ENCODE data around the gene ERGIC3. TPM values are rescaled to one million over a fixed set of nuclear protein-coding genes. Genes with fewer than 3 reads are reported as not detected.

The ERGIC3 gene
- total RNA-seq (167 and 191 TPM in 2 replicates), polyA plus RNA-seq (178 and 254 TPM in 2 replicates), polyA minus RNA-seq (128 and 129 TPM in 2 replicates)
- 159 TPM for total RNA-seq (2013)

GRCh38 chr20:35541783-35542662 is at the start of gene ERGIC3:
TSS of gene ERGIC3 (plus strand) at chr20:35542078. CDS start at chr20:35542098, 20 bp downstream.
- H3K36me3 ChIP-seq (replicated peaks in 1 of 2; ENCODE audit: control extremely low read depth in 1 of 2, control insufficient read depth in 1 of 2, extremely low read depth in 1 of 2, insufficient read depth in 2 of 2, low read length in 1 of 2): peaks cover 0 to 16% of the 10 kb centered on the region in 2 experiments
- Mint-ChIP-seq H3K27me3 (no peaks in the 10 kb centered on the region), H3K4me1 (peaks cover 26% of the 10 kb centered on the region), H3K4me3 (peak within 1 kb of the TSS; percentile 94), H3K9me3 (ENCODE audit: insufficient read depth) (no peaks in the 10 kb centered on the region), H3K27ac (peak within 1 kb of the TSS; percentile 94)
- peak; percentile 98 for DNase-seq
- intact Hi-C loops (cut with micrococcal nuclease): loop anchor here (1.0 to 5.0 kb wide), 12 partner anchors 40 to 1550 kb away; partner anchors contain the start of genes AHCY, CEP250, CPNE1 and EDEM2
- CTCF ChIA-PET: interaction anchor here (0.7 to 2.2 kb wide), 7 partner anchors 30 to 345 kb away, joined by 3 to 7 read pairs (median 6); no protein-coding TSS in a partner anchor
- no peaks in the 10 kb centered on the region for H3K9me3 ChIP-seq (ENCODE audit: control extremely low read depth in 1 of 3, control insufficient read depth in 2 of 3, insufficient read depth in 1 of 3, low read length in 2 of 3)
- no peaks in the 10 kb centered on the region for H3K27me3 ChIP-seq (replicated peaks in 1 of 4; ENCODE audit: control extremely low read depth in 1 of 4, control insufficient read depth in 3 of 4, insufficient read depth in 4 of 4, low read length in 3 of 4)
- peaks cover 9 to 18% of the 10 kb centered on the region in 2 donors for H3K4me1 ChIP-seq (ENCODE audit: control insufficient read depth in 2 of 2, insufficient read depth in 2 of 2, low read length in 2 of 2)
- peak within 1 kb of the TSS; percentile 63 to 82 for H3K27ac ChIP-seq (ENCODE audit: low read length in 2 of 2)
- peak; percentile 93 for ATAC-seq (ENCODE audit: low read depth)
- 6% methylated on average over 57 of the region's 57 CpGs for WGBS (ENCODE audit: insufficient coverage)
- peak within 1 kb of the TSS; percentile 97 for H3K4me2 ChIP-seq (replicated peaks; ENCODE audit: low read depth, low read length, poor library complexity, severe bottlenecking)
- peak within 1 kb of the TSS; percentile 55 to 94 (median 87) for H3K4me3 ChIP-seq (ENCODE audit: control extremely low read depth in 1 of 5, extremely low read depth in 1 of 5, insufficient read depth in 1 of 5, low read depth in 2 of 5, low read length in 4 of 5)
- POLR2A ChIA-PET: interaction anchor here (0.5 to 1.4 kb wide), 7 partner anchors 21 to 200 kb away, joined by 3 to 4 read pairs (median 4); partner anchors contain the start of genes RBM39 and SPAG4
- no peaks in the 10 kb centered on the region for H3K79me2 ChIP-seq (ENCODE audit: control insufficient read depth, insufficient read depth, low read length)
- TF ChIP-seq EZH2 (IDR thresholded peaks at IDR 0.05; ENCODE audit: borderline replicate concordance, insufficient read depth, low read depth, low read length, poor library complexity, severe bottlenecking) (no peak), CTCF (IDR thresholded peaks at IDR 0.05) (no peak)
- H2AFZ ChIP-seq (ENCODE audit: insufficient read depth, low read depth, low read length, poor library complexity, severe bottlenecking): peak within 1 kb of the TSS; percentile 88
- H3K9ac ChIP-seq (ENCODE audit: low read length): peak within 1 kb of the TSS; percentile 95
- no peaks in the 10 kb centered on the region for H4K20me1 ChIP-seq (ENCODE audit: control insufficient read depth, insufficient read depth, low read length, poor library complexity, severe bottlenecking)
